Stimulated activated CD8-positive, alpha-beta memory T cell treated with anti-CD3 and anti-CD28 coated beads, Interleukin-12 subunit alpha, Interleukin-12 subunit beta, amount 100 ng/mL, for 4 hours (primary cell): ENCODE measurements around the gene KDM4F.

ENCODE experiments used
- DNase-seq: peaks from one replicate; pipeline ENCODE4 v3.0.0-alpha.2; 2020; ENCODE audit warnings: low read depth

Gene KDM4F

GRCh38 chr11:95091663-95092180, 42.5 kb downstream of the KDM4F start:
- no peak for DNase-seq

GRCh38 chr11:95092549-95093324, 43.5 kb downstream of the KDM4F start:
- DNase-seq, result no peak

GRCh38 chr11:95093548-95093947, 44.3 kb downstream of the KDM4F start:
- DNase-seq, result no peak

GRCh38 chr11:95095858-95096587, 46.8 kb downstream of the KDM4F start:
- DNase-seq, result no peak

- no peak for DNase-seq
Observed at GRCh38 chr11:95097209-95097608, 48.0 kb downstream of the KDM4F start.

- no peak for DNase-seq
Observed at GRCh38 chr11:95098826-95099225, 49.6 kb downstream of the KDM4F start.

DNA sequence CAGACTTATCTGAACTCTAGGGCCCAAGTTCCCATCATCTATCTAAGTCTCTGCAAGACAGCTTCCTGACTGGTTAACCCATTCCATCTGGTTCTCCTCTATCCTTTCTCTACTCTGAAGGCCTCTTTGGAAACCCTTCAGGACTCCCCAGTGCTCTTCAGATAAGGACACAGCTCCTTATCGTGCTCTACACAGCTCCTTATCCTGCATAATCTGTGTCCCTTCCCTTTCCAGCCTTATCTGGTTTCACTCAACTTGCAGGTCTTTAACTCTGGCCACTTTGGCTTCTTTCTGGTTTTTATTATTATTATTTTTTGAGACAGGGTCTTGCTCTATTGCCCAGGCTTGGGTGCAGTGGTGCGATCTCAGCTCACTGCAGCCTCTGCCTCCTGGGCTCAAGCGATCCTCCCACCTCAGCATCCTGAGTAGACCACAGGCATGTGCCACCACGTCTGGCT, 51.0 kb downstream of the KDM4F start:
- DNase-seq, result no peak
